IPS-18c (cell line): ENCODE results near the gene ARMC6.
A peak's percentile ranks its signal among the peaks of the same experiment; 100 is the strongest.

ENCODE experiments used
- H3K4me3 ChIP-seq: 2 replicates; pipeline ENCODE4 v1.7.0; 2013; ENCODE audit warnings: low read depth, mild to moderate bottlenecking, low read length, moderate library complexity; ENCODE audit not compliant: insufficient read depth
- H3K9me3 ChIP-seq: one replicate; pipeline ENCODE4 v1.6.1; 2013; ENCODE audit warnings: mild to moderate bottlenecking, low read length, moderate library complexity; ENCODE audit not compliant: control insufficient read depth, insufficient read depth

The ARMC6 gene

GRCh38 chr19:19033426-19034203 is at the start of gene ARMC6, which contains the start of gene SUGP2:
Gene ARMC6, plus strand, starts transcription at chr19:19033603. Its CDS starts 607 bp downstream, at chr19:19034210.
Gene SUGP2, minus strand, starts transcription at chr19:19033517. Its CDS starts 2,446 bp downstream, at chr19:19031071.
- no peaks in the 10 kb centered on the region for H3K9me3 ChIP-seq
- peak within 1 kb of the TSS; percentile 99 for H3K4me3 ChIP-seq

GRCh38 chr19:18984251-18984650 is 49.2 kb upstream of the ARMC6 start:
- Histone ChIP-seq H3K9me3 (no peaks in the 10 kb centered on the region), H3K4me3 (no peak overlapping the region)

DNA sequence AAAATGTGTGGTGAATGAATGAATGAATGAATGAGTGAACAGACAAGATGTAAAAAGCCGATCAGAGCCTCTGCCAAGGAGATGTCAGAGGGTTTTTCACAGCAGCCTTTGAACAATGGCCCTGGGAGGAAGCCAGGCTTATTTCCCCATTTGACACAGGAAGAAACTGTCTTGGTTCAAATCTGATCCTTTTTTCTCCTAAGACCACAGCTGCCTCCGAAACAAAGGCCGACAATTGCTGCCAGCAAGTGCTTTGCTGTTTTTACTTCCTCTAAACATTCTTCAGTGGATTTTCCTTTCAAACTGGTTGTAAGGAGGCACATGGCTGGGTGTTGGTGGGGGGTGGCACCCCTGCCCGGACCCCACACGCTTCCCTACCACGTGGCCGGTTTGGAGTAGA is 48.1 kb upstream of the ARMC6 start:
- no peaks in the 10 kb centered on the region for H3K9me3 ChIP-seq
- no peak overlapping the region for H3K4me3 ChIP-seq

GRCh38 chr19:18987456-18987855 is 45.9 kb upstream of the ARMC6 start:
- H3K4me3 ChIP-seq: no peak overlapping the region

DNA sequence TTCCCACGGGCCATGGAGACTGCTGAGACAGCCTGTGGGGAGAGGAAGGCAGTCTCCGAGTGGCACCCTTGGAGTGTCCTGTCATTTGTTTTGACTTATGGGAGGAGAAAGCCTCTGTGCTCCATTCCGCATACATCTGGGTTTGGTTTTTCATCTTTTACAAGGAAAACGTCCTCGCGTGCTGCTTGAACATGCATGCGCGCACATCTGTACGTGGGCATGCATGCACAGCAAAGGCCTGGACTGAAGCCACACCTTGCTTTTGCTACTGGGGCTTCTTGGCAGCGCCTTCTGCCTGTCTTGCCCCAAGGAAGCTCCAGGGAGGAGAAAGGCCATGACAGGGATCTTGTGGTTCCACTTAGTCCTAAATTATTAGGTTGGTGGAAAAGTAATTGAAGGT is 44.1 kb upstream of the ARMC6 start:
- Histone ChIP-seq H3K4me3 (no peak overlapping the region), H3K9me3 (no peaks in the 10 kb centered on the region)

More at GRCh38 chr19:18987456-18987855, 45.9 kb upstream of the ARMC6 start:
- H3K9me3 ChIP-seq: no peaks in the 10 kb centered on the region

DNA sequence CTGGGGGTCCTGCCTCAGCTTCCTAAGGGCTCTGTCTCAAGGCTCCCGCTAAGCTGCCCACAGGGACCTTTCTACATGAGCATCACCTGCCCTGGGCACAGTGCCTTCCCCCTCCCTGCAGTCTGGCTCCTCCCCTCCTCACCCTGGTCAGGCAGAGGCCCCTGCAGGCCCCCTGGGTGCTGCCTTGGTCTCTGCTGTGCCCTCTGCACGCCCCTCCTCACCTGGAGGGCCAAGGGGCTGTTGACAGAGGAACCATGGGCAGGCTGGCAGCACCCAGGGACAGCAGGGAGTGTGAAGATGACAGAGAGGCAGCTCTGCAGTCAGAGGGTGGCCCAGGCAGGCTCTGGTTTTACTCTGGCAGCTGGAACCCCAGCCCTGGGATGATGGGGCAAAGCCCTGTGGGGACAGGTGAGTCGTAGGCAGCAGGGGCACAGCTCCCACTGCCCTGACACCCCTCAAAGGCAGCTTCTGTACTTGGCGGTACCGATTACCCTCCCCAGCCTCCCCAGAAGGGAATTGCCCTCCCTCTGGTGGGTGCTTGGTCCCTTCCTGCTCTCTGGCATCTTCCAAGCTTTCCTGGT is 43.2 kb upstream of the ARMC6 start:
- H3K4me3 ChIP-seq: no peak overlapping the region
- no peaks in the 10 kb centered on the region for H3K9me3 ChIP-seq

GRCh38 chr19:18991006-18991405 is 42.4 kb upstream of the ARMC6 start:
- Histone ChIP-seq H3K4me3 (no peak overlapping the region), H3K9me3 (no peaks in the 10 kb centered on the region)

GRCh38 chr19:18991468-18991867 is 41.9 kb upstream of the ARMC6 start:
- Histone ChIP-seq H3K4me3 (no peak overlapping the region), H3K9me3 (no peaks in the 10 kb centered on the region)

- H3K4me3 ChIP-seq: no peak overlapping the region
- no peaks in the 10 kb centered on the region for H3K9me3 ChIP-seq
These were observed 40.7 kb upstream of the ARMC6 start for GRCh38 chr19:18992696-18993095.

DNA sequence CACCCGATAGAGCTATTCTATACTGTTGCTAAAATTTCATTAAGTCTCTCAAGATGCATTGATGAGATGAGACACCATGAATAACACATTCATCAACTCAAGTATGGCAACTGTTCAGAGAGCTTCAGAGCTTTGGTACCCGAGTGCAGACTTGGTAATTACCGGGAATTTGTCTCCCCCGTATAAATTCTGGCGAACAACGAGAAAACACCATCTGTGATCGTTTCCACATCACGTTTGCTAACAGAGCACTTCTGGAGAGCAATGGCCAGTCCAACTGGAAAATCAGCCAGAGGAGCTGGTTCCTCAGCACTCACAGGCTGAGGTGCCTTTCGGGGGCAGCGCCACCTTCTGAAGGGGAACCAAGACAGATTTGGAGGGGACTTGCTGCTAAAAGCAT is 40.3 kb upstream of the ARMC6 start:
- Histone ChIP-seq H3K4me3 (no peak overlapping the region), H3K9me3 (no peaks in the 10 kb centered on the region)

DNA sequence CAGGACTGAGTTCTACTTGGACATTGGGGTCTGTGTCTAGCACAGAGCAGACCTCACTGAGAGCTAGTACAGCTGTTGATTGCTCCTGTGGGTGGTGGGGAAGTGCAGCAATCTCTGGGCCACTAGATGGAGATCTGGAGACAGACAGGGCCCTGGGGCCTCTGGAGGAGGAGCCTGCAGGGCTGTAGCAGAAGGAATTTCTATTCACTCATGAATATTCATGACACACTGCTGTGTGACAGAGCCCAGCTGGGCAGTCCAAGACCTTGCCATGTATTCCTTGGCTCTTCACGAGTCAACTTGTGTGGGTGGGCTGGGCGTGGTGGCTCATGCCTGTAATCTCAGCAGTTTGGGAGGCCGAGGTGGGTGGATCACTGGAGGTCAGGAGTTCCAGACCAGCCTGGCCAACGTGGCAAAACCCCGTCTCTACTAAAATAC is 37.6 kb upstream of the ARMC6 start:
- Histone ChIP-seq H3K9me3 (no peaks in the 10 kb centered on the region), H3K4me3 (no peak overlapping the region)

DNA sequence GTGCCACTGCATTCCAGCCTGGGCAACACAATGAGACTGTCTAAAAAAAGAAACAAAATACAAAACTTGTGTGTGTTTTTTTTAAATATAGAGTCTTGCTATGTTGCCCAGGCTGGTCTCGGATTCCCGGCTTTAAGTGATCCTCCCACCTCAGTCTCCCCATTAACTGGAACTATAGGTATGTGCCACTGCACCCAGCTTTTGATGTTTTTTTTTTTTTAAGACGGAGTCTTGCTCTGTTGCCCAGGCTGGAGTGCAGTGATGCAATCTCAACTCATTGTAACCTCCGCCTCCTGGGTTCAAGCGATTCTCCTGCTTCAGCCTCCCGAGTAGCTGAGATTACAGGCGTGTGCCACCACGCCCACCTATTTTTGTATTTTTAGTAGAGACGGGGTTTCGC is 37.1 kb upstream of the ARMC6 start:
- H3K9me3 ChIP-seq: no peaks in the 10 kb centered on the region
- H3K4me3 ChIP-seq: no peak overlapping the region

DNA sequence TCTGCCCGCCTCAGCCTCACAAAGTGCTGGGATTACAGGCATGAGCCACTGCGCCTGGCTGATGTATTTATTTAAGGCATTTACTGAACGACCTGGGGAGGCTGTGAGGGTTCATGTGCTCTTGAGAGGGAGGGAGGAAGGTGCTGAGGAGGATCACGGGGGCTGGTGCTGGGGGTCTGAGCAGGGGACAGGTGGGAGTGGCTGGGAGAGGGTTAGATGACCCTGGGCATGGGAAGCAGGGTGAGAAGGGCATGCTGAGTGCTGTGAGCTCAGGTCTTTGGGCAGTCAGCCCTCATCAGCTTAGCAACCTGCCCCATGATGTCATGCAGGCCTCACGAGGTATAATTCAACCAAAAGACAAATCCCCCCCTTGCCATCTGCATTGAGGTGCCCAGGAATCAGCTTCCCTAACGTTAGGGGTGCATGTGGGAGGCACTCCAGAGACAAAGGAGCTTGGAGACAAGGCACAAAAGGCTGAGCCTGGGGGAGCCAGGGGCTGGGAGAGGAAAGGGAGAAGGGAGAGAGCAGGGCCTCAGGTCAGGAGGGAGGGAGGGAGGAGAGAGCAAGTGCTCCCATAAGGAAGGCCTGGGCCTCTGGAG is 36.5 kb upstream of the ARMC6 start:
- no peaks in the 10 kb centered on the region for H3K9me3 ChIP-seq
- no peak overlapping the region for H3K4me3 ChIP-seq

DNA sequence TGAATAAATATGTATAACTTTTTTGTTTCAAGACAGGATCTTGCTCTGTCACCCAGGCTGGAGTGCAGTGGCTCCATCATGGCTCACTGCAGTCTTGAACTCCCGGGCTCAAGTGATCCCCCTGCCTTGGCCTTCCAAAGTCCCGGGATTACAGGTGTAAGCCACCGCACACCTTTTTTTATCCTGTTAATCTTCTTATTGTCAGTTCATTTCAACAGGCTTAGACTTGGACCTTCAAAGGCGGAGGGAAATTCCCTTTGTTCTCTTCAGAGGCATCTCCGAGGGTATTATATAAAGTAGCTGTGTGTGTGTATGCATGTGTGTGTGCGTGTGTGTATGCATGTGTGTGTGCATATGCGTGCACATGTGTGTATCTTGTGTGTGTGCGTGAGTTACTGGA is 35.1 kb upstream of the ARMC6 start:
- no peaks in the 10 kb centered on the region for H3K9me3 ChIP-seq
- H3K4me3 ChIP-seq: no peak overlapping the region

- H3K9me3 ChIP-seq: no peaks in the 10 kb centered on the region
- H3K4me3 ChIP-seq: no peak overlapping the region
These were observed 34.2 kb upstream of the ARMC6 start for GRCh38 chr19:18999016-18999758.

DNA sequence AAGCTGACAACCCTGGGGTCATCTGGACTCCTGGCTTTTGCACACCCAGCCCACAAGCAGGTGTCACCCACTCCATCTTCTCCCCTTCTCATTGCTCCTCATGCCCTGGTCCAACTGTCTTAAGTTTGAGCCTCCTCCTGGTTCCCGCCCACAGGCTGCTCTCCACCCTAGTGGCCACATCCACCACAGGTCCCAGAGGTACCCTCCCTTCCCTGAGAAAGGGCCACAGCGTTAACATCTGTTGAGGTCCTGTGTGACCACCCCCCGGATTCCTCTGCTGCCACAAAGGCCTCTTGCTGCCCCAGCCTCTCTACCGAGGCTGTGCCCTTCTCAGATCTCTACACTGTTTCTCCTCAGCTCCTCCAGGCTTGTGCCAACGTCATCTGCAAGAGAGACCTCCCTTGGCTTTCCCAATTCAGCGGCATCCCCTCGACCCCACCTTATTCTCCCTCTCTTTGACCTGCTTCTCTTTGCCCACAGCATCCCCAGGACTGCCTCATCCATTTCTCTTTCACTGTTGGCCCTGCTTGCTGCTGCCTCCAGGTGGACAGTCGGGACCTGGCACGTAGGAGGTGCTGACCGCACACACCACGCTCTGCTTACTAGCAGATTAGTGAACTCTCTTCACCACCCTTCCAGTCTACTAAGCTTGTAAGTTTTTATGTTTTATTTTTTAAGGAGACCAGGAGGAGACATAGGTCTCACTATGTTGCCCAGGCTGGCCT is 33.3 kb upstream of the ARMC6 start:
- H3K4me3 ChIP-seq: no peak overlapping the region
- H3K9me3 ChIP-seq: no peaks in the 10 kb centered on the region

GRCh38 chr19:19004144-19004543 is 29.3 kb upstream of the ARMC6 start:
- H3K9me3 ChIP-seq: no peaks in the 10 kb centered on the region
- H3K4me3 ChIP-seq: no peak overlapping the region
